Ectodermal cell (in vitro differentiated cells): ENCODE data around the gene KBTBD8.

Experiments
- H3K27ac ChIP-seq: 2 replicates; pipeline ENCODE4 v1.7.0; 2013; ENCODE audit warnings: mild to moderate bottlenecking, low read depth, low read length; ENCODE audit not compliant: insufficient read depth, poor library complexity, severe bottlenecking
- H3K27me3 ChIP-seq: 2 replicates; pipeline ENCODE4 v1.7.0; 2013; ENCODE audit warnings: mild to moderate bottlenecking, low read length; ENCODE audit not compliant: insufficient read depth, control insufficient read depth, poor library complexity, severe bottlenecking
- H3K36me3 ChIP-seq: one replicate; pipeline ENCODE4 v1.7.0; 2013; ENCODE audit warnings: low read length; ENCODE audit not compliant: control insufficient read depth, insufficient read depth
- H3K4me1 ChIP-seq: one replicate; pipeline ENCODE4 v1.7.0; 2013; ENCODE audit warnings: low read length; ENCODE audit not compliant: control insufficient read depth, insufficient read depth
- H3K4me3 ChIP-seq: 2 replicates; pipeline ENCODE4 v1.7.0; 2013; ENCODE audit warnings: low read depth, low read length, control low read depth; ENCODE audit not compliant: insufficient read depth
- H3K9me3 ChIP-seq: 2 replicates; pipeline ENCODE4 v1.7.0; 2013; ENCODE audit warnings: mild to moderate bottlenecking, low read length, moderate library complexity; ENCODE audit not compliant: control insufficient read depth
- WGBS, 2 experiments: methylation state at CpG; one replicate each; pipeline ENCODE4 v1.1.7; 2013; ENCODE audit warnings: missing lambda C conversion rate in 2 of 2; 5-methylcytosine and 5-hydroxymethylcytosine counted together

KBTBD8 gene

GRCh38 chr3:66994588-66994987 lies 3.5 kb upstream of the KBTBD8 start:
- H3K4me3 ChIP-seq, result no peak overlapping the region
- no peak overlapping the region for H3K27ac ChIP-seq
- H3K36me3 ChIP-seq, result no peaks in the 10 kb centered on the region
- no peaks in the 10 kb centered on the region for H3K9me3 ChIP-seq
- H3K27me3 ChIP-seq, result peaks cover 9% of the 10 kb centered on the region
- peaks cover 6% of the 10 kb centered on the region for H3K4me1 ChIP-seq
- no CpG with 5 or more reads among the region's 1 CpG for WGBS, 2 experiments

GRCh38 chr3:66996696-66997095 lies 1.4 kb upstream of the KBTBD8 start:
- no peak overlapping the region for H3K27ac ChIP-seq
- no peak overlapping the region for H3K4me3 ChIP-seq
- H3K4me1 ChIP-seq, result peaks cover 5% of the 10 kb centered on the region
- H3K27me3 ChIP-seq, result peaks cover 12% of the 10 kb centered on the region
- WGBS, 2 experiments, result 67 to 91% methylated on average over 2 to 4 of the region's 4 CpGs
- H3K9me3 ChIP-seq, result no peaks in the 10 kb centered on the region
- no peaks in the 10 kb centered on the region for H3K36me3 ChIP-seq

GRCh38 chr3:66997560-66998112 lies 471 bp upstream of the KBTBD8 start:
- WGBS, 2 experiments, result 17 to 18% methylated on average over 18 of the region's 18 CpGs
- no peaks in the 10 kb centered on the region for H3K9me3 ChIP-seq
- no peak overlapping the region for H3K27ac ChIP-seq
- H3K4me3 ChIP-seq, result peak overlapping the region; percentile 11
- no peaks in the 10 kb centered on the region for H3K36me3 ChIP-seq
- H3K4me1 ChIP-seq, result peaks cover 5% of the 10 kb centered on the region
- H3K27me3 ChIP-seq, result peaks cover 12% of the 10 kb centered on the region

- Histone ChIP-seq H3K9me3 (no peaks in the 10 kb centered on the region), H3K27me3 (peaks cover 12% of the 10 kb centered on the region), H3K4me1 (peaks cover 5% of the 10 kb centered on the region), H3K27ac (no peak overlapping the region), H3K4me3 (peak overlapping the region; percentile 53), H3K36me3 (peaks cover 5% of the 10 kb centered on the region)
- 7 to 9% methylated on average over 10 of the region's 10 CpGs for WGBS, 2 experiments
Observed at GRCh38 chr3:66998904-66999235, 763 bp downstream of the KBTBD8 start.

GRCh38 chr3:67000009-67000408 lies 1.9 kb downstream of the KBTBD8 start:
- Histone ChIP-seq H3K4me3 (no peak overlapping the region), H3K27me3 (peaks cover 12% of the 10 kb centered on the region), H3K9me3 (no peaks in the 10 kb centered on the region), H3K36me3 (peaks cover 6% of the 10 kb centered on the region), H3K27ac (no peak overlapping the region), H3K4me1 (peaks cover 5% of the 10 kb centered on the region)
- WGBS, 2 experiments, result 91 to 96% methylated on average over 2 of the region's 2 CpGs

- WGBS, 2 experiments, result 93 to 95% methylated on average over 7 to 8 of the region's 8 CpGs
- H3K36me3 ChIP-seq, result peaks cover 6% of the 10 kb centered on the region
- H3K27me3 ChIP-seq, result peaks cover 12% of the 10 kb centered on the region
- no peak overlapping the region for H3K27ac ChIP-seq
- no peaks in the 10 kb centered on the region for H3K9me3 ChIP-seq
- no peak overlapping the region for H3K4me3 ChIP-seq
- H3K4me1 ChIP-seq, result peaks cover 5% of the 10 kb centered on the region
Observed at GRCh38 chr3:67001086-67001861, 3.2 kb downstream of the KBTBD8 start.

GRCh38 chr3:67005974-67006373 lies 7.9 kb downstream of the KBTBD8 start:
- Histone ChIP-seq H3K27me3 (no peaks in the 10 kb centered on the region), H3K36me3 (peaks cover 6% of the 10 kb centered on the region), H3K4me3 (no peak overlapping the region), H3K4me1 (no peaks in the 10 kb centered on the region), H3K9me3 (no peaks in the 10 kb centered on the region), H3K27ac (no peak overlapping the region)
- 81 to 100% methylated on average over 1 of the region's 1 CpG for WGBS, 2 experiments

- Histone ChIP-seq H3K36me3 (peaks cover 6% of the 10 kb centered on the region), H3K27ac (no peak overlapping the region)
- WGBS, 2 experiments, result 94 to 97% methylated on average over 4 to 5 of the region's 5 CpGs
Observed at GRCh38 chr3:67006460-67006859, 8.4 kb downstream of the KBTBD8 start.

GRCh38 chr3:67008388-67008787 lies 10.3 kb downstream of the KBTBD8 start:
- no peaks in the 10 kb centered on the region for H3K27me3 ChIP-seq
- WGBS, 2 experiments, result 100% methylated on average over 1 of the region's 2 CpGs
- H3K9me3 ChIP-seq, result no peaks in the 10 kb centered on the region
- H3K36me3 ChIP-seq, result peaks cover 6% of the 10 kb centered on the region
- H3K4me3 ChIP-seq, result no peak overlapping the region
- H3K27ac ChIP-seq, result no peak overlapping the region
- H3K4me1 ChIP-seq, result no peaks in the 10 kb centered on the region

More at GRCh38 chr3:67006460-67006859, 8.4 kb downstream of the KBTBD8 start:
- Histone ChIP-seq H3K9me3 (no peaks in the 10 kb centered on the region), H3K4me3 (no peak overlapping the region), H3K27me3 (no peaks in the 10 kb centered on the region), H3K4me1 (no peaks in the 10 kb centered on the region)

GRCh38 chr3:67009716-67010115 lies 11.6 kb downstream of the KBTBD8 start:
- no peaks in the 10 kb centered on the region for H3K4me1 ChIP-seq
- H3K27ac ChIP-seq, result no peak overlapping the region
- H3K27me3 ChIP-seq, result no peaks in the 10 kb centered on the region
- no peak overlapping the region for H3K4me3 ChIP-seq
- 89 to 94% methylated on average over 2 to 3 of the region's 3 CpGs for WGBS, 2 experiments
- no peaks in the 10 kb centered on the region for H3K36me3 ChIP-seq
- no peaks in the 10 kb centered on the region for H3K9me3 ChIP-seq
